NCI-H2171 treated with DMSO at 0.1 percent for 48 hours (cell line): ENCODE measurements around the gene EXOC3.
"Not testable (repeated sequence)": the region's sequence is repeated elsewhere in the genome, so short reads cannot be mapped to it uniquely, and the experiment has no call there.

ENCODE experiments used
- DNase-seq: peaks from one replicate; lab custom pipeline; 2025; lab: John Stamatoyannopoulos, UW

The EXOC3 gene

GRCh38 chr5:473551-474192, 30.7 kb downstream of the EXOC3 start:
- DNase-seq = peak; percentile 65

GRCh38 chr5:474232-474839, 31.4 kb downstream of the EXOC3 start:
- DNase-seq = not testable (repeated sequence)

- DNase-seq = no peak
These were observed 32.1 kb downstream of the EXOC3 start for GRCh38 chr5:474840-475661.

GRCh38 chr5:475704-476101, 32.7 kb downstream of the EXOC3 start:
- no peak for DNase-seq

GRCh38 chr5:476102-476813, 33.3 kb downstream of the EXOC3 start:
- DNase-seq = no peak

- no peak for DNase-seq
These were observed 33.8 kb downstream of the EXOC3 start for GRCh38 chr5:476814-477175.

- DNase-seq = no peak
These were observed 34.3 kb downstream of the EXOC3 start for GRCh38 chr5:477247-477646.

GRCh38 chr5:477871-478270, 34.9 kb downstream of the EXOC3 start:
- DNase-seq = no peak

GRCh38 chr5:478369-478981, 35.5 kb downstream of the EXOC3 start:
- DNase-seq = no peak

- no peak for DNase-seq
These were observed 36.1 kb downstream of the EXOC3 start for GRCh38 chr5:478982-479535.

GRCh38 chr5:479566-480319, 36.8 kb downstream of the EXOC3 start:
- DNase-seq = no peak

GRCh38 chr5:481347-481746, 38.4 kb downstream of the EXOC3 start:
- DNase-seq = no peak

GRCh38 chr5:482021-482420, 39.0 kb downstream of the EXOC3 start:
- DNase-seq = no peak

GRCh38 chr5:482506-482905, 39.5 kb downstream of the EXOC3 start:
- no peak for DNase-seq

GRCh38 chr5:483011-483410, 40.0 kb downstream of the EXOC3 start:
- no peak for DNase-seq

- no peak for DNase-seq
These were observed 40.6 kb downstream of the EXOC3 start for GRCh38 chr5:483434-484140.

- no peak for DNase-seq
These were observed 41.6 kb downstream of the EXOC3 start for GRCh38 chr5:484556-484955.

- peak; percentile 45 for DNase-seq
These were observed 42.4 kb downstream of the EXOC3 start for GRCh38 chr5:485113-485945.

GRCh38 chr5:485946-486491, 43.0 kb downstream of the EXOC3 start:
- DNase-seq = peak; percentile 71
